HepG2 (cell line): ENCODE results near the gene VPS26A. TPM values are rescaled to one million over a fixed set of nuclear protein-coding genes. Genes with fewer than 3 reads are reported as not detected.
A peak's percentile ranks its signal among the peaks of the same experiment; 100 is the strongest.

Experiments used
- ASH2L ChIP-seq: fragments of 300-600, 200-600 bp; sonication (generic); IDR thresholded peaks from 2 replicates; pipeline ENCODE4 v1.7.0; 2017; ENCODE audit warnings: low read depth, mild to moderate bottlenecking, moderate library complexity, mixed read lengths, low read length; ENCODE audit not compliant: insufficient read length
- KMT2A ChIP-seq: sonication (generic); formaldehyde crosslinking; IDR thresholded peaks from 2 replicates; pipeline ENCODE4 v1.4.0; 2020; ENCODE audit warnings: missing genetic modification reagents
- NFE2L2 ChIP-seq: fragments of 150-350 bp; IDR thresholded peaks from 2 replicates; pipeline ENCODE4 v1.6.1; 2014; ENCODE audit warnings: low read length
- TBL1XR1 ChIP-seq: fragments of 150-350 bp; IDR thresholded peaks from 2 replicates; pipeline ENCODE4 v1.6.1; 2014; ENCODE audit warnings: borderline replicate concordance, low read length; ENCODE audit not compliant: partially characterized antibody
- TBX3 ChIP-seq: fragments of 450-650 bp; IDR thresholded peaks from 2 replicates; pipeline ENCODE4 v1.6.1; 2017; ENCODE audit warnings: antibody characterized with exemption, mild to moderate bottlenecking, inconsistent platforms, borderline replicate concordance
- ZNF10 ChIP-seq: sonication (generic); formaldehyde crosslinking; IDR thresholded peaks from 2 replicates; pipeline ENCODE4 v1.4.0; 2020; ENCODE audit warnings: mild to moderate bottlenecking, low read depth, missing genetic modification reagents, borderline replicate concordance
- ZNF496 ChIP-seq: sonication (generic); formaldehyde crosslinking; IDR thresholded peaks from 2 replicates; pipeline ENCODE4 v1.8.1; 2023; ENCODE audit warnings: mild to moderate bottlenecking, moderate library complexity, missing genetic modification reagents; ENCODE audit not compliant: insufficient replicate concordance
- ZNF7 ChIP-seq: IDR thresholded peaks from 2 replicates; pipeline ENCODE4 v1.6.1; 2016; ENCODE audit warnings: missing biosample characterization, missing genetic modification reagents
- ZNF737 ChIP-seq: sonication (generic); formaldehyde crosslinking; IDR thresholded peaks from 2 replicates; pipeline ENCODE4 v1.5.0; 2020; ENCODE audit warnings: missing genetic modification reagents, mild to moderate bottlenecking, borderline replicate concordance
- ZNF850 ChIP-seq: sonication (generic); formaldehyde crosslinking; conservative IDR thresholded peaks from 2 replicates; pipeline ENCODE4 v1.9.0; 2021; ENCODE audit warnings: mild to moderate bottlenecking, missing genetic modification reagents
- ZSCAN20 ChIP-seq: sonication (generic); formaldehyde crosslinking; IDR thresholded peaks from 2 replicates; pipeline ENCODE4 v1.4.0; 2020; ENCODE audit warnings: missing genetic modification reagents, mild to moderate bottlenecking, borderline replicate concordance
- ZSCAN22 ChIP-seq: sonication (generic); formaldehyde crosslinking; IDR thresholded peaks from 2 replicates; pipeline ENCODE4 v1.4.0; 2020; ENCODE audit warnings: mild to moderate bottlenecking, missing genetic modification reagents
- ZSCAN31 ChIP-seq: sonication (generic); formaldehyde crosslinking; IDR thresholded peaks from 2 replicates; pipeline ENCODE4 v1.5.0; 2020; ENCODE audit warnings: low read depth, mild to moderate bottlenecking, missing genetic modification reagents
- polyA plus RNA-seq, 8 experiments: library from polyadenylated mRNA; depleted of rRNA in 3 of 8; stranded (reverse) in 7 of 8; unstranded in 1 of 8; fragments of >200 nt; fragmentation: Illumina TruSeq in 4 of 8; extraction: Trizol in 4 of 8; gene quantifications; 2 replicates each; pipeline versions ENCODE4 v1.2.1 to v1.2.3, GENCODE V29; 2011 to 2016; ENCODE audit warnings: low read depth in 4 of 8, missing spikeins in 1 of 8, mixed read lengths in 1 of 8; ENCODE audit not compliant: insufficient read depth in 1 of 8
- total RNA-seq, 5 experiments: library from RNA; depleted of rRNA; stranded (reverse); fragments of >200 nt; fragmentation: Illumina TruSeq; extraction: Trizol; gene quantifications; 2 replicates each; pipeline ENCODE4 v1.2.3, GENCODE V29; 2016; ENCODE audit warnings: low read depth in 1 of 5
- TF ChIP-seq, protein P1 (sequence below): sonication (generic); formaldehyde crosslinking; IDR thresholded peaks from 2 replicates; pipeline ENCODE4 v1.9.0; 2021; ENCODE audit warnings: mild to moderate bottlenecking, missing genetic modification reagents
- TF ChIP-seq, protein P2 (sequence below): sonication (generic); formaldehyde crosslinking; IDR thresholded peaks from 2 replicates; pipeline ENCODE4 v1.5.0; 2020; ENCODE audit warnings: missing genetic modification reagents
- TF ChIP-seq, protein P3 (sequence below): IDR thresholded peaks from 2 replicates; pipeline ENCODE4 v1.6.1; 2016; ENCODE audit warnings: low read depth, borderline replicate concordance
- TF ChIP-seq, protein P4 (sequence below): sonication (generic); formaldehyde crosslinking; IDR thresholded peaks from 2 replicates; pipeline ENCODE4 v1.4.0; 2020; ENCODE audit warnings: low read depth, mild to moderate bottlenecking, missing genetic modification reagents
- TF ChIP-seq, protein P5 (sequence below): IDR thresholded peaks from 2 replicates; pipeline ENCODE4 v1.6.1; 2018; ENCODE audit warnings: missing genetic modification reagents

VPS26A gene
- total and polyA plus RNA-seq, 2 of the 13 experiments (the other 11 are each of a cell fraction or from before 2014, with no cell fraction given) = 12.9 to 32.6 TPM

DNA sequence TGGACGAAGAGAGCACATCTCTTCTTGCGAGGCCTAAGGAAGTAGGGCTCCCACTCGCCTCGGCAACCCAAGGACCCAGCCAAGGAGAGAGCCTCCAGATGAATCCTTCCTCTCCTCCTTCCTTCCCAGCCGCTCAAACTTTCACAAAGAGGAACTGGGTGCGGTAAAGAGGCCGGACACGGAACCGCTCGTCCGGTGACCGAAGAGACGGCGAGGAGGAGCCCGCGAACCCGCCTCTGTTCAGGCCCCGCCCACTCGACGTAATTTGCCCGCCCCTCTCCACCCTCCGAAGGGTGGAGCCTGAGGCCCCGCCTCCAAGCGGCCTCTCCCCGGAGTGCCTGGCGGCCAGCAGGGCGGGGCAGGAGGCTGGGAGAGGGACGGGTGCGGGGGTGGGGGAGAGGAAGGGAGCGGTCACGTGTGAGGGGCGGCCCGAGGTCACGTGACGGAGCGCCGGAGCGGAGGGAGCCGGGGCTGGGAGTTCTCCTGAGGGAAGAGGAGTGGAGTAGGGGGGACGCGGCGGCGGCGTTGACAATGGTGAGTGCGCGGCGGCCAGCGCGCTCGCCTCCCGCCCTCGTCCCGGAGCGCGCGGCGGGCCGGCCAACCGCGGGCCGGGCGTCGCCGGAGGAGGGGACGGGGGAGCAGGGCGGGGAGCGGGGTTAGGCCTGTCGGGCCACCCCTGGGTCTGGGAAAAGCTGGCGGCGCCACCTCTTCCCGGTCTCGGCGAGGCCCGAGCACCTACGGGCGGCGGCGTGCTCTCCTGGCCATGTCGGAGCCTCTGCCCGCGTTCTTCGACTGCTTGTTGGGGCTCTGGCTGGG, at the start of gene VPS26A (continued):
- TF ChIP-seq, protein P1, sequence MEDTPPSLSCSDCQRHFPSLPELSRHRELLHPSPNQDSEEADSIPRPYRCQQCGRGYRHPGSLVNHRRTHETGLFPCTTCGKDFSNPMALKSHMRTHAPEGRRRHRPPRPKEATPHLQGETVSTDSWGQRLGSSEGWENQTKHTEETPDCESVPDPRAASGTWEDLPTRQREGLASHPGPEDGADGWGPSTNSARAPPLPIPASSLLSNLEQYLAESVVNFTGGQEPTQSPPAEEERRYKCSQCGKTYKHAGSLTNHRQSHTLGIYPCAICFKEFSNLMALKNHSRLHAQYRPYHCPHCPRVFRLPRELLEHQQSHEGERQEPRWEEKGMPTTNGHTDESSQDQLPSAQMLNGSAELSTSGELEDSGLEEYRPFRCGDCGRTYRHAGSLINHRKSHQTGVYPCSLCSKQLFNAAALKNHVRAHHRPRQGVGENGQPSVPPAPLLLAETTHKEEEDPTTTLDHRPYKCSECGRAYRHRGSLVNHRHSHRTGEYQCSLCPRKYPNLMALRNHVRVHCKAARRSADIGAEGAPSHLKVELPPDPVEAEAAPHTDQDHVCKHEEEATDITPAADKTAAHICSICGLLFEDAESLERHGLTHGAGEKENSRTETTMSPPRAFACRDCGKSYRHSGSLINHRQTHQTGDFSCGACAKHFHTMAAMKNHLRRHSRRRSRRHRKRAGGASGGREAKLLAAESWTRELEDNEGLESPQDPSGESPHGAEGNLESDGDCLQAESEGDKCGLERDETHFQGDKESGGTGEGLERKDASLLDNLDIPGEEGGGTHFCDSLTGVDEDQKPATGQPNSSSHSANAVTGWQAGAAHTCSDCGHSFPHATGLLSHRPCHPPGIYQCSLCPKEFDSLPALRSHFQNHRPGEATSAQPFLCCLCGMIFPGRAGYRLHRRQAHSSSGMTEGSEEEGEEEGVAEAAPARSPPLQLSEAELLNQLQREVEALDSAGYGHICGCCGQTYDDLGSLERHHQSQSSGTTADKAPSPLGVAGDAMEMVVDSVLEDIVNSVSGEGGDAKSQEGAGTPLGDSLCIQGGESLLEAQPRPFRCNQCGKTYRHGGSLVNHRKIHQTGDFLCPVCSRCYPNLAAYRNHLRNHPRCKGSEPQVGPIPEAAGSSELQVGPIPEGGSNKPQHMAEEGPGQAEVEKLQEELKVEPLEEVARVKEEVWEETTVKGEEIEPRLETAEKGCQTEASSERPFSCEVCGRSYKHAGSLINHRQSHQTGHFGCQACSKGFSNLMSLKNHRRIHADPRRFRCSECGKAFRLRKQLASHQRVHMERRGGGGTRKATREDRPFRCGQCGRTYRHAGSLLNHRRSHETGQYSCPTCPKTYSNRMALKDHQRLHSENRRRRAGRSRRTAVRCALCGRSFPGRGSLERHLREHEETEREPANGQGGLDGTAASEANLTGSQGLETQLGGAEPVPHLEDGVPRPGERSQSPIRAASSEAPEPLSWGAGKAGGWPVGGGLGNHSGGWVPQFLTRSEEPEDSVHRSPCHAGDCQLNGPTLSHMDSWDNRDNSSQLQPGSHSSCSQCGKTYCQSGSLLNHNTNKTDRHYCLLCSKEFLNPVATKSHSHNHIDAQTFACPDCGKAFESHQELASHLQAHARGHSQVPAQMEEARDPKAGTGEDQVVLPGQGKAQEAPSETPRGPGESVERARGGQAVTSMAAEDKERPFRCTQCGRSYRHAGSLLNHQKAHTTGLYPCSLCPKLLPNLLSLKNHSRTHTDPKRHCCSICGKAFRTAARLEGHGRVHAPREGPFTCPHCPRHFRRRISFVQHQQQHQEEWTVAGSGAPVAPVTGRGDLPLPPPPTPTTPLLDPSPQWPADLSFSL (CRISPR knock-in tag) = no peak
- peak; percentile 66 for TF ChIP-seq KMT2A
- peak; percentile 29 for TF ChIP-seq TBL1XR1
- TF ChIP-seq, protein P2, sequence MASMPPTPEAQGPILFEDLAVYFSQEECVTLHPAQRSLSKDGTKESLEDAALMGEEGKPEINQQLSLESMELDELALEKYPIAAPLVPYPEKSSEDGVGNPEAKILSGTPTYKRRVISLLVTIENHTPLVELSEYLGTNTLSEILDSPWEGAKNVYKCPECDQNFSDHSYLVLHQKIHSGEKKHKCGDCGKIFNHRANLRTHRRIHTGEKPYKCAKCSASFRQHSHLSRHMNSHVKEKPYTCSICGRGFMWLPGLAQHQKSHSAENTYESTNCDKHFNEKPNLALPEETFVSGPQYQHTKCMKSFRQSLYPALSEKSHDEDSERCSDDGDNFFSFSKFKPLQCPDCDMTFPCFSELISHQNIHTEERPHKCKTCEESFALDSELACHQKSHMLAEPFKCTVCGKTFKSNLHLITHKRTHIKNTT (CRISPR knock-in tag) = no peak
- TF ChIP-seq ZNF737 (CRISPR knock-in tag) = no peak
- no peak for TF ChIP-seq NFE2L2
- TF ChIP-seq, protein P3, sequence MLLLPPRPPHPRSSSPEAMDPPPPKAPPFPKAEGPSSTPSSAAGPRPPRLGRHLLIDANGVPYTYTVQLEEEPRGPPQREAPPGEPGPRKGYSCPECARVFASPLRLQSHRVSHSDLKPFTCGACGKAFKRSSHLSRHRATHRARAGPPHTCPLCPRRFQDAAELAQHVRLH (CRISPR knock-in tag) = peak; percentile 82; the same call in 1 of the 2 replicates
- peak; percentile 72 for TF ChIP-seq ASH2L
- TF ChIP-seq TBX3 = no peak
- TF ChIP-seq, protein P4, sequence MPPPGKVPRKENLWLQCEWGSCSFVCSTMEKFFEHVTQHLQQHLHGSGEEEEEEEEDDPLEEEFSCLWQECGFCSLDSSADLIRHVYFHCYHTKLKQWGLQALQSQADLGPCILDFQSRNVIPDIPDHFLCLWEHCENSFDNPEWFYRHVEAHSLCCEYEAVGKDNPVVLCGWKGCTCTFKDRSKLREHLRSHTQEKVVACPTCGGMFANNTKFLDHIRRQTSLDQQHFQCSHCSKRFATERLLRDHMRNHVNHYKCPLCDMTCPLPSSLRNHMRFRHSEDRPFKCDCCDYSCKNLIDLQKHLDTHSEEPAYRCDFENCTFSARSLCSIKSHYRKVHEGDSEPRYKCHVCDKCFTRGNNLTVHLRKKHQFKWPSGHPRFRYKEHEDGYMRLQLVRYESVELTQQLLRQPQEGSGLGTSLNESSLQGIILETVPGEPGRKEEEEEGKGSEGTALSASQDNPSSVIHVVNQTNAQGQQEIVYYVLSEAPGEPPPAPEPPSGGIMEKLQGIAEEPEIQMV = no peak; the same call in 1 of the 2 replicates
- TF ChIP-seq ZSCAN31 (CRISPR knock-in tag) = peak; percentile 22; the same call in 1 of the 2 replicates
- no peak for TF ChIP-seq ZNF7 (CRISPR knock-in tag)
- TF ChIP-seq, protein P5, sequence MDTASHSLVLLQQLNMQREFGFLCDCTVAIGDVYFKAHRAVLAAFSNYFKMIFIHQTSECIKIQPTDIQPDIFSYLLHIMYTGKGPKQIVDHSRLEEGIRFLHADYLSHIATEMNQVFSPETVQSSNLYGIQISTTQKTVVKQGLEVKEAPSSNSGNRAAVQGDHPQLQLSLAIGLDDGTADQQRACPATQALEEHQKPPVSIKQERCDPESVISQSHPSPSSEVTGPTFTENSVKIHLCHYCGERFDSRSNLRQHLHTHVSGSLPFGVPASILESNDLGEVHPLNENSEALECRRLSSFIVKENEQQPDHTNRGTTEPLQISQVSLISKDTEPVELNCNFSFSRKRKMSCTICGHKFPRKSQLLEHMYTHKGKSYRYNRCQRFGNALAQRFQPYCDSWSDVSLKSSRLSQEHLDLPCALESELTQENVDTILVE (CRISPR knock-in tag) = no peak; the same call in 1 of the 2 replicates
- TF ChIP-seq ZSCAN20 (CRISPR knock-in tag) = no peak
- no peak for TF ChIP-seq ZNF496
- no peak for TF ChIP-seq ZNF10
- TF ChIP-seq ZNF850 (CRISPR knock-in tag) = no peak
- TF ChIP-seq ZSCAN22 (CRISPR knock-in tag) = no peak
